ENCODE measurements around the gene SPDEF.

Gene SPDEF

DNA sequence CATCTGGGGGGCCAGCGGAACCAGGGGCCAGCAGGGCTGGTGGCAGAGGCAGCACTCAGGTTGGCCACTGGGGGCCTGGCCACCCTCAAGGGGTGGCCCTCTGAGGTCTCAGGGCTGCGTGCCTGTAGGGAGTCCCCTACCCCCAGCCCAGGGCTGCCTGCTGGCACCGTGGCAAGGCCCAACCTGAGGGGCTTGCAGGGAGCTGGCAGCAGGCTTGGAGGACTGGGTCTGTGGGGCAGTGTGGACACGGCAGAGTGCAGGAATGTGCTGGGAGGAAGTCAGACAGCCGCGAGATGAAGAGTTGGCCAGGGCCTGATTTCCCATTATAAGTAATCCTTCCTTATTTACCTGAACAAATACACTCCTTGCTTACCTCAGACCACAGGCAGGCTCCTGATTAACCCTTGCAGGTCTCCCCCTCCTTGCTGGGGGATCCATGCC lies at the start of gene SPDEF:
SPDEF (minus strand) TSS at position 299 of the 441 bp plus-strand sequence. CDS start 11,874 bp downstream, outside the sequence.
- DNase-seq (ENCODE audit: low read depth in 2 of 2, low spot score in 1 of 2) = no peak

DNA sequence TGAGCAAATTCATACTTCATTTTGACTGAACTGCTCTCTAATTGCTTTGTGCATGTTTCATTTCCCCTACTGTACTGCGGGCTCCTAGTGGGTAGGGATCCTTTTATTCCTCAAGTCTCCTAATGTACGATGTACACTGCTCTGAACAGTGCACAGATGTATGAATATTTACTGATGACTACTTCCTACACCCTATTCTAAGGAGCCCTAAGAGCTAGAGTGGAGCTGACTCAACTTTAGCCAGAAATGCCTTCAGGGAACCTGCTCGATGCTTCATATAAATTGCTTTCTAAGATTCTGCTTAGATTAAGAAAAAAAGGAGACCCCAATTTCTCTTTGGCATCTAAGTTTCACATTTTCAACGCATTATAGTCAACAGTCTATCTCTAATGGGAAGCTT lies 47.6 kb upstream of the SPDEF start:
- no peak for DNase-seq (ENCODE audit: low read depth in 2 of 2, low spot score in 1 of 2)

DNA sequence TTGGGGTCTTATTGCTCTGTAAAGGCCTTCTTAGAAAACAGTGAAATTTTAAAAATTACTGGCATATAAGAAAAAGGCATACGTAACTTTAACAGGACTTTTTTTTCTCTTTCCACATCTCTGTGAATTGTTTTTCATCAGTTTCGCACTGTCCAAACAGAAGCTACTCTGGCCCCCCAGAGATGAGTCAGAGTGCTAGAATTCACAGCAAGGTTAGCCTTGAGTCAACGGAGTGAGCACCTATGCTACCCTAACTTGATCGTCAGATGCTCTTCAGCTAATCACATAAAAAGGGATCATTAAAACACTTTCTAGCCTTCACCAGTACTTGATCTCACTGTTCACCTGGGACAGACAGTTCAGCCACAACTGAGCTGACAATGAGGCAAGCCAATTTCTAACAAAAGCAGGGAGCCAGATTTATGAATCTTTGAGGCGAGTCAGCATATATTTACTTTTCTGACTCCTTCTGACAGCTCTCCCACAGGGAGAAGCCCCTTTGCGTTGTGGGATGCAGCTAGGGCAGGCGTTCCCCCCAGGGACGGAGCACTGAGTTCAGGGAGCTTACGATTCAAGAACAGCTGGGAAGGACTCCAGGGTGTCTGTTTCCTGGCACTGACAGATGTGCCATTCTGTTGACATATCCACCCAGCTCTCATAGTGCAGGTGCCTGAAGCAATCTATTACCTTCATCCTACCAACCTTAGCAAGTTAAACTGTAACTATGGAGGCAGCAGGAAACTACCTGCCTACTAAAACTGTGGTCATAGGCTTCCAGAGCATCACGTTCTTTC lies 46.4 kb upstream of the SPDEF start:
- DNase-seq (ENCODE audit: low read depth in 2 of 2, low spot score in 1 of 2) = no peak

DNA sequence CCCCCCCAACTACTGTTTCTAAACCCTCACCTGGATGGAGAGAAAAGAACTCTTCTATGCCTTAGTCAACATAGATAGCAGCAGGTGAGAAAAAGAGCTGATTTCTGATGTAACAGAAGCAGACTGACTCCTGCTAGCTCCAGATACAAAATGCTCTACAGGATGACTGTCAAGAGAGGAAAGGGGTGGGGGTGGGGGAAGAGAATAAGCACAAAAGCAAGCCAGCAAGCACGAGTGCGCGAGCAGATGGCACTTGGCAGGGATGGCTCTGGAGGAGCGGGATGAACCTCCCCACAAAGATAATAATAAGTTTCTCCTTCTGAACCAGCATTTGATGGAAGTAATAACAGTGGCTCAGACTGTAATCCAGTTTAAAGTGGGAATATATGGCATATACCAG lies 45.6 kb upstream of the SPDEF start:
- no peak for DNase-seq (ENCODE audit: low read depth in 2 of 2, low spot score in 1 of 2)

DNA sequence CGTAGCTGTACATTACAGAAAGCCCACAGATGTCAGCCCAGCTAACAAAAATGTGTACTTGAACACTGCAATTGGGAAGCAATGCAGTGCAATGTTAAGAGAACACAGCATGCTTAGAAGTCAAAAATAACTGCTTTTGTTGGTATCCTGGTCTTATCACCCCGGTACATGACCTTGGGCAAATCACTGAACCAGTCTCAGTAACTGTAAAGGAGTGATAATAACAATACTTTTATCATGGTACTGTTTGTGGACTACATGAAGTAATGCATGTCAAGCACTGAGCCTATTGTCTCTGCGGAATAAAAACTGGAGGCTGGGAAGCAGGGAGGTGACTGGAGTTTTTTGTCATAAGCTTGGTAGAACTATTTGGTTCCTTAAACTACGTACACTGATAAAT lies 44.7 kb upstream of the SPDEF start:
- no peak for DNase-seq (ENCODE audit: low read depth in 2 of 2, low spot score in 1 of 2)

DNA sequence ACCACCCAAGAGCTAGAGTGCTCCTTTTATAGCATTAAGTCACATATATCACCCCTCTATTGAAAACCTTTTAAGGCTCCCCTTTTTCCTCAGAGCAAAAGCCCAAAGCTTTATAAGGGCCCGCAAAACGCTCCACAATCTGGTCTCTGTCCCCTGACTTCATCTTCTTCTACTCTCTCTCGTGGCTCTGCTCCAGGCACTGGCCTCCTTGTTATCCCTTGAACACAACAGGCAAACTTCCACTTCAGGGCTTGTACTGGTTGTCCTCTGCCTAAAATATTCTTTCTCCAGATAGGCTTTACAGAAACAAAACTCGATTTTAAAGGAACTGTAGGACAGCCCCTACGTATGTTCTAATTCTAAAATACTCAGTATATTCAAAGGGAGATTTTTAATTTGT lies 44.0 kb upstream of the SPDEF start:
- no peak for DNase-seq (ENCODE audit: low read depth in 2 of 2, low spot score in 1 of 2)

DNA sequence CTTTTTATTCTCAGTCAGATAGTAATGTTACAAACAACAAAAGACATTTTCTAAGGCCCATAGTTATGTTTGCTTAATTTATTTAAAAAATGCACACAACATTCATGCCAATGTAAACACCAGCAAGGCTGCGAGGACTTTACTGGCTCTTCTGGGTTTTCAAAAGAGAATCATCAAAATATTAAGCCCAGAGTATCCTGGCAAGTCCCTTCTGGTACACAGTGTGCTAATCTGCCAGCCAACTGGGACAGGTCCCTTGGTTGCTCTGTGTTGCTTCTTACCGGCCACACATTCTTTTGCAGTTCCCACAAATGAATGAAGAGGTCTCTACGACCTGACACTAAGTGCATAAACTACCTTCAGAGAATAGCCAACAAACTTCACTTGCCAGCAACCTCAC lies 42.6 kb upstream of the SPDEF start:
- DNase-seq (ENCODE audit: low read depth in 2 of 2, low spot score in 1 of 2) = no peak

DNA sequence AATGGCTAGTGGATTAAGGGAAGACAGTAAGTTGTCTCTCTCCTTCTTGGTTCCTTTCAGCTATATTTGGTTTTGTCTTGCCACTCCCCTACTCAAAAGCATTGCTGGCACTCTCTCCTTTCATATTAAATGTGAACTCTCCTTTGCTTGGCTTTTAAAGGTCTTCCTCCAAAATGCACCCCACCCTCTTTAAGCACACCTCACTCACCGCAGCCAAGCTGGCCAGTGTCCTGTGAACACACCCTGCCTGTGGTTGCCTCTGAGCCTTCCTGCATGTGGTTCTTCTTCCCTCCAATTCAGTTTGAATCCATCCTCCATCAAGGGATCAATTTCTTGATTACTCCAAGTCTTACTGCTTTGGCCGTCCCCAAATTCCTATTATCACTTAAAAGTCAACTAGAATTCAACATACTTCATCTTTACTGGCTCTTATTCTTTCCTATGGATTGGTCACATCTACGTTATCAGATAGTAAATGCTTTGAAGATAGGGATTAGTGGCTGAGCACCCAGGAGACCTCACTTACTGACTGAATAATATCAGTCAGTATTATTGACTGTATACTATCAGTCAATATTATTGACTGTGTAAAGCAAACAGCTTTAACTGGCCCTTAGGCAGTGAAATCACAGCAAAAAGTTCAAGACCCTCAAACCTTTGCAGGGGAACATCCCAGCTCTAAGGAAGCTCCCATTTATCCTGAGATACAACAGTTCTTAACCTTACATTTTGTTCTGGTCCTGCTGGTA lies 41.6 kb upstream of the SPDEF start:
- DNase-seq (ENCODE audit: low read depth in 2 of 2, low spot score in 1 of 2) = no peak

DNA sequence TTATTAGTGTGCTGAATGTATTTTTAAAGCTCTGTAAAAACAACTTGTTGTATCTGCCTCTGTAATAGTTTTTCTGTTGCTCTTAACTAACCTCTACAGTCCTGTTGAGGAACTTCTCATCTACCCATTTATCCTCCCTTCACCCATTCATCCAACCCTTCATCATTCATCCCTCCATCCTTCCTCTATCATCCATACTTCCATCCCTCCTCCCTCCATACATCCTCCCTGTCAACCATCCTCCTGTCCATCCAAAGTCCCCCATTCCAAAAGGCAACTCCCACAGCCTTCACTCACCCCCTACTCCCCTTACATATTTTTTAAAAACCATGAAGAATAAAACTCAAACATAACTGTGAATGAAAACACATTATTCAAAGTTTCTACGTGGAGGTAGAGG lies 40.7 kb upstream of the SPDEF start:
- no peak for DNase-seq (ENCODE audit: low read depth in 2 of 2, low spot score in 1 of 2)

DNA sequence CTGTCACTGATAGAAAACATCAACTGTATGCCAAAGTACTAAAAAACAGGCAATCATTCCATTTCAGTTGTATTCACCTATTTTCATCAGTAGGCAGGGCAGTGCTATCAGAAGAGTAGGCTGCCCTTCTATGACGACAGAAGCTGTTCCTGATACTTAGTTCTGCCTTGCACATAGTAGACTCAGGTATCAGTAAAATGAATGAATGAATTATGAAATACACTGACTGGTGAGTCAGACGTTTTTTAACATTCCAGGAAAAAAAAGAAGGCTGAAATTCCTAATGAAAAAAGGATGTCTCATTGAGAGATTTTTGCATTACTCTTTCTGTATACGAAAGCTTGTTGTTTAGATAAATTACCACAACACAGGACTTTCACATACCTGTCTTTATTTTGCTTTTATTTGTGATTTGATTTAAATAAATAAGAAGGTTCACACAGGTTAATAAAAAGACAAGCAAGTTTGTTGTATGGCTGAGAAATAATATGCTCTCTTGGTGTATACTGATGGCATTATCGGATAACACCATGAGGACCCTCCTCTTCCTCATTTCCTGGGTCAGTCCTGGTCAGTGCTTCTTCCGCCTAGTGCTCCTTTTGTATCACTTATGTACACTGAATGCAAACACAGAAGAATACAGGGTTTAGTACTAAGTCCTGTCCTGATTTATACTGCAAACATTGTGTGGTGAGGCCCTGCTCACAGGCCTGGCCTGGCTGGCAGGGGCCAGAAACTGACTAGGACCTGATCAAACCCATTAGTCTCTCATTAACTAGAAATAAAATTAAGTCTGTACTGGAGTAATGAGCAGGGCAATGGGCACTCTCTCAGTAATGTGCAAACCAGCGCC lies 39.4 kb upstream of the SPDEF start:
- DNase-seq (ENCODE audit: low read depth in 2 of 2, low spot score in 1 of 2) = no peak

DNA sequence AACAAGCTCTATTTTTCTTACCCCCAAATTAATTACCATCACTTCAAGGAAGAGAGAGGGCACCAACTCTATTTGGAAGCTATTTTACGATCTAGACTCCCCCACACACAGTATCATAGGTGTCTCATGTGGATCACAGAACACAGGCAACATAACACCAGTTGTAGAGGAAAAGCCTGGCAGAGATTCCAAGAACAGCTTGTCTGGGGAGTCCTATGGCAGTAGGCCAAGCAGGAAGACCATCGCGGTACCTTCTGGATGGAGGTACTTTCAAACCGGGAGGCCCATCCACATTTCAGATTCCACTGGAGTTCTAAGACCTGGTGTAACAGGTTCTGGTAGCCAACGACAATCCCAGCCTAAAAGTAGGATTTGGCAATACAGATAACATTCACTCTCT lies 37.6 kb upstream of the SPDEF start:
- DNase-seq (ENCODE audit: low read depth in 2 of 2, low spot score in 1 of 2) = no peak

DNA sequence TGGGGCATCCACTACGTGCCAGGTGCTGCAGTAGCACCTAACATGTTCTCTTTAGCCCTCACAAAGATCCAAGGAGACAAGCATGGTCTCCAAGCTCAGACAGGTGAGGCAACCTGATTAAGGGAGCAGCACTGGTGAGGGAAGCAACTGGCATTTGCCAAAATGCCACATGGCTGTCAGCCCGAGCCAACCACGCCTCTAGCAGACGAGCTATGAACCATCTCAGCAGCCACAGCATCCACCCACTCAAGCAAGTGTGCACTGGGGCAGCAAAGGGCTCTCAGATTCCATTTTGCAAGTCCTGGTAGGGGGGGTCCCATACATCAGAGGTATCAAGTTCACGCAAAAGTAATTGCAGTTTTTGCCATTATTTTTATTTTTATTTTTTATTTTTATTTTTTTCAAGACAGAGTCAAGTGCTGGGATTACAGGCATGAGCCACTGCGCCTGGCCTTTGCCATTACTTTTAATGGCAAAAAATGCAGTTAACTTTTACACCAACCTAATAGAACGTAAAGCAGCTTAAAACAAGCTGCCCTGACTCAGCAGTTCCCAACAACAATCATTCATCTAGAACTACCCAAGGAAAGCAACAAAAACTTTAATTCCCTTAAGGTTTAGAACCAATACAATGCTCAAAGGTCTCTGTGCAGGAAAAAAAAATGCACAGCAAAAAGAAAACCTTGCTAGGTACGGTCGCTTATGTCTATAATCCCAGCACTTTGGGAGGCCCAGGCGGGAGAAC lies 36.3 kb upstream of the SPDEF start:
- no peak for DNase-seq (ENCODE audit: low read depth in 2 of 2, low spot score in 1 of 2)

DNA sequence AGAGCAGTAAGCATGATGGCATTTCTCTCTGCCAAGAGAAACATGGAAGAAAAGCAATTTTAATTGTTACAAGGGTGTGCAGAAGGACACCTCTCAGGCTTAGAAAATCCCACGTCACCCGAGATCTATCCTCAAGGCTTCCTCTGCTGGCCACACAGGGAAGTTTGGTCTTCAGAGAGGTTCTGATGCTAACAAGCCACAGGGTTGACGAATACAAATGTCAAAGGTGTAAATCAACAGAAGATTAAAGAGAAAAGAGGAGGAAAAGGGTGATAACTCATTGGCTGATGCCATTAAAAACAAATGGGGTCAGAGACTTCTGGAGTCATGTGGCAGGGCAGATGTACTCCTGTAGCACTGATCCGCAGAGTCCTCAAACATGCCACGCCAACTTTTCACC lies 33.6 kb upstream of the SPDEF start:
- DNase-seq (ENCODE audit: low read depth in 2 of 2, low spot score in 1 of 2) = no peak

DNA sequence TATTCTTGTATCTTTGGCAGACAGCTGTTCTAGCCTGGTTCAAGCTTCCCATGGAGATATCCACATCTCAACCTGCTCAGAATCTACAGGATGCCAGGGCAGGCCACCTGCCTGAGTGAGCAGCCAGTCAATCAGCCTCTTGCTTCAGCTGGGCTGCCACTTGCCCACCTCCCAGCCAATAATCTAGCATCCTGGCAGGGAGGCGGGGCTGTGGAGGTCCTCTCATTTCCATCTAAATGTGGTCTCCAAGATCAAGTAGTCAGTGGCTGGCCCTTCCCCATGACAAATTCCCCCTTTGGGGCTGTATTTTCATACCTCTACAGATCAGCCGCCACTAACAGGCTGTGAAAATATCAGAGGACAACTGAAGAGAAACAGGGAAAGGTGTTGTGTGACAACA lies 33.0 kb upstream of the SPDEF start:
- DNase-seq (ENCODE audit: low read depth in 2 of 2, low spot score in 1 of 2) = no peak

DNA sequence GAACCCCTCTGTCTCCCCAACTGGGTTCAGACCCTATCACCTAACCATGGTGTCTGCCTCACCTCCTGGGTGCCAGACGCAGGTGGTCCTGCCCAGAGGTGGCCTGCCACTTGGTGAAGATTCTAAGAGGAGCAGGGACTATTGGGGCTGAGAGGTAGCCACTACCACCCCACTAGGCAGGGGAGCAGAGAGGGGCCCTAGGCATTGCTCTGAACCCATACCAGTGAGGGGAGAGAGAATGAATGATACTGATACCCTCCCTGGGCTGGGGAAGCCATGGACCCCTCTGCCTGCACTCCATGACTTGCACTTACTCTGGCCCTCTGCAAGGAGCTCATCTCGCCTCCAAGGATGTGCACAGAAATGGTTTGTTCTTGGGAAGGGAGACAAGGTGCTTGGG lies 31.7 kb upstream of the SPDEF start:
- no peak for DNase-seq (ENCODE audit: low read depth in 2 of 2, low spot score in 1 of 2)

DNA sequence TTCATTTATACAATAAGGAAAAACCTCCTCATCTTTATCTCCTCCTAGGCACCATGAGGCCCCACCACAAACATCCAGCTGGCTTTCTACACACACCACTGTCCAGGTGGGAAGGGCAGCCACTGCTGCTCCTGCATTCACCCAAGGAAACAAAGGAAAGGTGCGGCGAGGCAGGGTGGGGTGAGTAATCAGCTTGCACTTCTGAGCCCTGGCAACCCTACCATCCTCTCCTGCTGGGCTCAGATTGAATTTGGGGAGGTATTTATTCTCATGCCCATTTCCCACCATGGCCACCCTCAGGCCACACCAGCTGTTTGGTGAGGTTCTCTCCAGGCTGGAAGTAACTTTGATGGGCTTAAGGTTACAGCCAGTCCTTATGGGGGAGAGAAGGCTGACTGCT lies 31.2 kb upstream of the SPDEF start:
- no peak for DNase-seq (ENCODE audit: low read depth in 2 of 2, low spot score in 1 of 2)

DNA sequence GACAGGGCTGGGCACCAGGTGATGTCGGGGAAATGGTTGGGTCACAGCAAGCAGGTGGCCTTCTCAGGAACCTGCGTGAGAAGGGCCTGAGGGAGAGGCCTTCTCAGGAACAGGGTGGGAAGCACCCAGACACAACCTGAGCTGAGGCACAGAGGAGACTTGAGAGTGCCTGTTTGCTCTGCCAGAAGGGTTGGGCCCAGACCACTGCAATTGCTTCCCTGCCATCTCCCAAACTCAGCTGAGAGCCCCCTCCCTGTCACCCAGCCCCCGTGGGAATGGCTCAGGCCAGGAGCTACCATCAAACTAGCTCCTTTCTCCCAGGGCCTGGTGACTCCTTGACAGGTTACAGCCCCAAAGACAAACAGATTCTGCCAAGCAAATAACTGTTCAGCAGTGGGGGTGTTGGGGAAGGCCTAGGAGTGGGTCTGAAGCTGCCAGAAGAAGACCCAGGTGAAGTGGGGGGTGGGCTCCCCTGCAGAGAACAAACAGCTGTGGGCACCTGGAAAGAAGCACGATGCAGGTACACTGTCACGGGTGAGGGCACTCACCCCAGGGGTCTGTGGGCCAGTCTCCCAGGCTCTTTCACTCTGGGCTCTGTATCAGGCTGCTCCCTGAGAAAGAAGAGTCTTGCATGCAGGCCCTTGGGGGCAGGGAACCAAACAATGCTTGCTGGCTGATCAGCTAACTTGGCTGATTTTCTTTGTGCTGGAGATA lies 30.4 kb upstream of the SPDEF start:
- no peak for DNase-seq (ENCODE audit: low read depth in 2 of 2, low spot score in 1 of 2)

DNA sequence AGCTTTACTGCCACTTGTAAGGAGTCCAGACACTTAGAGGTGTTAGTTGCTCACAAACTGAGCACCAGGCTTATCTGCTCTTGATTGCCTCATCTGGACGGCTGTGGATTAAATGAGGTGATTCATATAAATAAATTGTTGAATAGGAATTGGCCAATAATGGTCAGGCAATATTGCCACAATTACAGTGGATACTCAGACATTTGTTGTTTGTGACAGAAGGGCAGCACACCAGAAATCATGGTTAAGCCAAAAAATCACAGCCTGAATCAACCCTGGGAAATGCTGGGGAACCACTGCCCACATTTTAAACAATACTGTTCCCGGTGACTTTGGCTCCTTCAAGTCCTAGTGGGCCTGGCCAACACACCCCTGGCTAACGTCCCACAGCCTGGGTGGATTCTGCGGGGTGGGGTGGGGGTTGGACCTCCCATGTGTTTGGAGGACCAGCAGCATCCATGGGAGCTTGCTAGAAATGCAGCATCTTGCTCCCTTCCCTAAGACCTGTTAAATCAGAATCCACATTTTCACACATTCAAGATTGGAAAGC lies 29.5 kb upstream of the SPDEF start:
- DNase-seq (ENCODE audit: low read depth in 2 of 2, low spot score in 1 of 2) = no peak

DNA sequence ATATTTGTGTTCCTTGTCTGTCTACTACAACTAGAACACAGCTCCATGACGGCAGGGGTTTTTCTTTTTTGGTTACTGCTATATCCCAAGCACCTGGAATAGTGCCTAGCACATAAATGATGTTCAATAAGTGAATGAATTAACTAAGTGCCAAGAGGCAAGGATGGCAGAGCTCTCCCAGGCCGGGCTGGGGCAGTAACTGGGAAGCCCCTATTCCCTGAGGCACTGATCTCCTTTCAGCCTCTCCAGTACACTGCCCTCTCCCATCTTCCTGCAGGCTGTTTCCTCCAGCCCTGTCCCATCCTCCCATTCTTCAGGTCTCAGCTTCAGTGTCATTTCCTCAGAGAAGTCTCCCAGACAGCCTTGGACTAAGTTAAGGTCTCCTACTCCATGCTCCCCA lies 29.0 kb upstream of the SPDEF start:
- DNase-seq (ENCODE audit: low read depth in 2 of 2, low spot score in 1 of 2) = no peak

DNA sequence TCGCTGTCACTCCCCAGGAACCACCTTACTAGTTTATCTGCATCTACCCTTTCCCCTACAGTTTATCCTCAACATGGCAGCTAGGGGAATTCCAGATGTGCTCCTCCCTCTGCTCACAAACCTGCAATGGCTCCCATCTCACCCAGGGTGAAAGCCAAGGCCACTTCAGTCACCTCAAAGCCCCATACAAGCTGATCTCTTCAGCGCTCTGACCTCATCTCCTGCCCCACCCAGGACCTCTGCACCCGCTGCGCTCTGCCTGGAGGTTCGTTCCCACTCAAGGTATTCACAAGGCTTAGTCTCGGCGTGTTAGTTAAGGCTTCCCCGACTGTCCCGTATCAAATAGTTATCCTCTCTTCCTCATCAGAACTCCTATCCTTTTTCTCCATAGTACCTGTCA lies 28.6 kb upstream of the SPDEF start:
- no peak for DNase-seq (ENCODE audit: low read depth in 2 of 2, low spot score in 1 of 2)

Measured in stimulated activated CD8-positive, alpha-beta memory T cell treated with anti-CD3 and anti-CD28 coated beads, Interleukin-4, amount 100 ng/mL, for 1 hour (primary cell).